HFFc6 (cell line): ENCODE data around the gene CYB5D1. TPM values are rescaled to one million over a fixed set of nuclear protein-coding genes. Genes with fewer than 3 reads are reported as not detected.

Experiments
- DNase-seq: peaks from one replicate; pipeline ENCODE4 v3.0.0-alpha.2; 2018
- H3K27ac Mint-ChIP-seq: 2 replicates; pipeline ENCODE4 v1.8.0; 2020; ENCODE audit warnings: mild to moderate bottlenecking, mixed read lengths
- H3K27me3 Mint-ChIP-seq: 2 replicates; pipeline ENCODE4 v1.8.0; 2021; ENCODE audit warnings: mild to moderate bottlenecking, moderate library complexity, mixed read lengths; ENCODE audit not compliant: insufficient read depth
- H3K36me3 Mint-ChIP-seq: 2 replicates; pipeline ENCODE4 v1.8.0; 2021; ENCODE audit warnings: low read depth, mixed read lengths
- H3K4me1 Mint-ChIP-seq: 2 replicates; pipeline ENCODE4 v1.8.0; 2020; ENCODE audit warnings: low read depth, mixed read lengths
- H3K4me3 Mint-ChIP-seq: 2 replicates; pipeline ENCODE4 v1.8.0; 2020; ENCODE audit warnings: mild to moderate bottlenecking, moderate library complexity, mixed read lengths
- H3K9me3 Mint-ChIP-seq: 2 replicates; pipeline ENCODE4 v1.8.0; 2020; ENCODE audit warnings: mild to moderate bottlenecking, mixed read lengths
- total RNA-seq, 6 experiments: library from RNA; stranded (reverse); fragmentation: NEBNext Ultra II Directional; extraction: Animal tissue kit (Norgen Biotek cat#: 25700); gene quantifications; 2 replicates in 1 of 6; 3 replicates in 5 of 6; pipeline ENCODE4 v1.2.3, GENCODE V29; 2021
- TF ChIP-seq, protein P1 (sequence below): fragments of 200-600 bp; sonication (generic); IDR thresholded peaks from 2 replicates; pipeline ENCODE4 v1.5.0; 2021; ENCODE audit warnings: antibody characterized with exemption, mild to moderate bottlenecking

Gene CYB5D1
- total RNA-seq, 6 experiments from 2014 or later, result 9.3 to 15.3 (median 10.5) TPM

DNA sequence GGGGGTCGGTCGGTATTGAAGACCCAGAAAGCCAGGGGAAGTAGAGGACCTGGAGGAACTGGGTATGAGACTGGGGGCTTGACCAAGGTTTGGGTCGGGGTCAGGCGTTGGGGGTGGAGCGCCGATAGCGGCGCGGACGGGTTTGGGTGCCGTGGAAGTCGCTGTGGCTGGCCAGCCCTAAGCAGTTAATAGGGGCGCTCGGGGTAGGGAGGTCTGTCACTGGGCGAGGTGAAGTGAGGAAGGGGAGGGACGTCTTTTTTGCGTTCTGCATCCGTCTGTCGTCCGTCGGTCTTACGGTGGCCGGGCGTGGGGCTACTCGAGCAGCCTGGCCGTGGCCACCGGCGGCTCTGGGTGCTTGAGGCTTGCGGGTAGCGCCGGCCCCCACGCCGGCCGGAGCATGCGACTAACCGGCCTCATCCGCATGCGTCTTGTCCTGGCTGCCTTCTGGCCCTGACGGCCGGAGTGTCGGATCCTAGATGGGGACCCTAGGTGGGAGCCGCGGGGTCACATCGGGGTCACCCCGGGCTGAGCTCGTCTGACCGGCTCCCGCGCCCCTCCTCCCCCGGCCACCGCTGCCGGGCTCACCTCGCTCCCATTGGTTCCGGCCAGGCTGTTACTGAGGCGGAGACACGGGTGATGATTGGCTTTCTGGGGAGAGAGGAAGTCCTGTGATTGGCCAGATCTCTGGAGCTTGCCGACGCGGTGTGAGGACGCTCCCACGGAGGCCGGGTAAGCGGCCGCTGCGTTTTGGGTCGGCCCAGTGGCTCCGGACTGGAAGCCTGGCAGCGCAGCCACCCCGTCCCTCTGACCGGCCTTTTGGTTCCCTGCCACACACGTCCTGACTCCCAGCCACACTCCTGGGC lies 13.3 kb upstream of the CYB5D1 start:
- Mint-ChIP-seq H3K36me3 (peaks cover 8% of the 10 kb centered on the region; the same call in 1 of the 2 replicates), H3K4me1 (peaks cover 31% of the 10 kb centered on the region), H3K9me3 (no peaks in the 10 kb centered on the region), H3K4me3 (peak overlapping the region; percentile 86), H3K27me3 (peaks cover 8% of the 10 kb centered on the region), H3K27ac (peak overlapping the region; percentile 97)
- TF ChIP-seq, protein P1, sequence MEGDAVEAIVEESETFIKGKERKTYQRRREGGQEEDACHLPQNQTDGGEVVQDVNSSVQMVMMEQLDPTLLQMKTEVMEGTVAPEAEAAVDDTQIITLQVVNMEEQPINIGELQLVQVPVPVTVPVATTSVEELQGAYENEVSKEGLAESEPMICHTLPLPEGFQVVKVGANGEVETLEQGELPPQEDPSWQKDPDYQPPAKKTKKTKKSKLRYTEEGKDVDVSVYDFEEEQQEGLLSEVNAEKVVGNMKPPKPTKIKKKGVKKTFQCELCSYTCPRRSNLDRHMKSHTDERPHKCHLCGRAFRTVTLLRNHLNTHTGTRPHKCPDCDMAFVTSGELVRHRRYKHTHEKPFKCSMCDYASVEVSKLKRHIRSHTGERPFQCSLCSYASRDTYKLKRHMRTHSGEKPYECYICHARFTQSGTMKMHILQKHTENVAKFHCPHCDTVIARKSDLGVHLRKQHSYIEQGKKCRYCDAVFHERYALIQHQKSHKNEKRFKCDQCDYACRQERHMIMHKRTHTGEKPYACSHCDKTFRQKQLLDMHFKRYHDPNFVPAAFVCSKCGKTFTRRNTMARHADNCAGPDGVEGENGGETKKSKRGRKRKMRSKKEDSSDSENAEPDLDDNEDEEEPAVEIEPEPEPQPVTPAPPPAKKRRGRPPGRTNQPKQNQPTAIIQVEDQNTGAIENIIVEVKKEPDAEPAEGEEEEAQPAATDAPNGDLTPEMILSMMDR, result no peak
- peak; percentile 95 for DNase-seq

DNA sequence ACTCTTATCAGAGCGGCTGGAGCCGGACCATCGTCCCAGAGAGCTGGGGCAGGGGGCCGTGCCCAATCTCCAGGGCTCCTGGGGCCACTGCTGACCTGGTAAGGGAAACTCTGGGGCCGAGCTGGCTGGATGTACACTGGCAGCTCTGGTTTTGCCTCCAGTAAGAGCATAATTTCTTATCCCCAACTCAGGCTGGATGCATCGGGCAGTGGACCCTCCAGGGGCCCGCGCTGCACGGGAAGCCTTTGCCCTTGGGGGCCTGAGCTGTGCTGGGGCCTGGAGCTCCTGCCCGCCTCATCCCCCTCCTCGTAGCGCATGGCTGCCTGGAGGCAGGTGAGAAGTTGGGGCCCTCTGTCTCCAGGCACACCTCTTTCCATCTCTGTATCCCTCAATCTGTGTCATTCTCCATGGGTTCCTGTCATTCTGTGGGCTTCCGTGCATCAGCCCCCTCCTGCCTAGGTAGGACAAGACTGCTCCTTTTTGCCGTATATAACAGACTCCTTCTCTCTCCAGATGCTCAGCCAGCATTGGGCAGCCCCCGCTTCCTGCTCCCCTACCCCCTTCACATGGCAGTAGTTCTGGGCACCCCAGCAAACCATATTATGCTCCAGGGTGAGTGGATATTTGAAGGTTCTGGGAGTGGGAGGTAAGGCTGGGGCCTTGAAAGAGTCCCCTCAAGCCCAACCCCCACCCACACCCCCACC lies 12.3 kb upstream of the CYB5D1 start:
- Mint-ChIP-seq H3K27ac (peak overlapping the region; percentile 97), H3K9me3 (no peaks in the 10 kb centered on the region), H3K4me1 (peaks cover 21% of the 10 kb centered on the region), H3K27me3 (peaks cover 8% of the 10 kb centered on the region), H3K36me3 (peaks cover 6% of the 10 kb centered on the region; the same call in 1 of the 2 replicates), H3K4me3 (peak overlapping the region; percentile 86)
- DNase-seq, result no peak
- TF ChIP-seq, protein P1, result no peak

DNA sequence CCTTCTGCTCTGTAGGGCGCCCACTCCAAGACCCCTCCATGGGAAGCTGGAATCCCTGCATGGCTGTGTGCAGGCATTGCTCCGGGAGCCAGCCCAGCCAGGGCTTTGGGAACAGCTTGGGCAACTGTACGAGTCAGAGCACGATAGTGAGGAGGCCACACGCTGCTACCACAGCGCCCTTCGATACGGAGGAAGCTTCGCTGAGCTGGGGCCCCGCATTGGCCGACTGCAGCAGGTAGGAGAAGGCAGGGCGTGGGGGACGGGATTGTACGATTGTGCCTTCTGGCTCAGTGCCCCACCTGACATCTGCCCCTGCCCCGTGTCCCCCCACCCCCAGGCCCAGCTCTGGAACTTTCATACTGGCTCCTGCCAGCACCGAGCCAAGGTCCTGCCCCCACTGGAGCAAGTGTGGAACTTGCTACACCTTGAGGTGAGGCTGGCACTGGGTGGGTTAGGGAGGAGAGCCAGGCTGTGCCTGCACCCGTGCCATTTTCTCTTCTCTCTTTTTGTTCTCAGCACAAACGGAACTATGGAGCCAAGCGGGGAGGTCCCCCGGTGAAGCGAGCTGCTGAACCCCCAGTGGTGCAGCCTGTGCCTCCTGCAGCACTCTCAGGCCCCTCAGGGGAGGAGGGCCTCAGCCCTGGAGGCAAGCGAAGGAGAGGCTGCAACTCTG lies 11.6 kb upstream of the CYB5D1 start:
- Mint-ChIP-seq H3K9me3 (no peaks in the 10 kb centered on the region), H3K36me3 (no peaks in the 10 kb centered on the region), H3K27me3 (peaks cover 8% of the 10 kb centered on the region), H3K4me3 (no peak overlapping the region), H3K4me1 (peaks cover 14% of the 10 kb centered on the region), H3K27ac (peak overlapping the region; percentile 97)
- no peak for DNase-seq
- TF ChIP-seq, protein P1, result no peak

DNA sequence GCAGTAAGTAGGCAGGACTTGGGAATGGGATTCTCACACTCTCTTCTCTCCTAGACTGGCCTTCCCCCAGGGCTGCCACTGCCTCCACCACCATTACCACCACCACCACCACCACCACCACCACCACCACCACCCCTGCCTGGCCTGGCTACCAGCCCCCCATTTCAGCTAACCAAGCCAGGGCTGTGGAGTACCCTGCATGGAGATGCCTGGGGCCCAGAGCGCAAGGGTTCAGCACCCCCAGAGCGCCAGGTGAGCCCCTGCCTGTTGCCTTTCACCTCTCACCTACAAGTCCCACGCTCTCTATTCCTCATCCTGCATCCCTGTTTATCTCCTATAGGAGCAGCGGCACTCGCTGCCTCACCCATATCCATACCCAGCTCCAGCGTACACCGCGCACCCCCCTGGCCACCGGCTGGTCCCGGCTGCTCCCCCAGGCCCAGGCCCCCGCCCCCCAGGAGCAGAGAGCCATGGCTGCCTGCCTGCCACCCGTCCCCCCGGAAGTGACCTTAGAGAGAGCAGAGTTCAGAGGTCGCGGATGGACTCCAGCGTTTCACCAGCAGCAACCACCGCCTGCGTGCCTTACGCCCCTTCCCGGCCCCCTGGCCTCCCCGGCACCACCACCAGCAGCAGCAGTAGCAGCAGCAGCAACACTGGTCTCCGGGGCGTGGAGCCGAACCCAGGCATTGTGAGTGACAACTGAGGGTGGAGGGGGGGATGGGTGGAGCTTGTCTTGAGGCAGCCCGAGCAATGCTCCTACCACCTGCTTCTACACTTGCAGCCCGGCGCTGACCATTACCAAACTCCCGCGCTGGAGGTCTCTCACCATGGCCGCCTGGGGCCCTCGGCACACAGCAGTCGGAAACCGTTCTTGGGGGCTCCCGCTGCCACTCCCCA lies 10.8 kb upstream of the CYB5D1 start:
- peaks cover 9% of the 10 kb centered on the region for H3K4me1 Mint-ChIP-seq
- H3K4me3 Mint-ChIP-seq, result no peak overlapping the region
- DNase-seq, result no peak
- H3K36me3 Mint-ChIP-seq, result peaks cover 3% of the 10 kb centered on the region; the same call in 1 of the 2 replicates
- peaks cover 6% of the 10 kb centered on the region for H3K27me3 Mint-ChIP-seq
- no peaks in the 10 kb centered on the region for H3K9me3 Mint-ChIP-seq
- TF ChIP-seq, protein P1, result no peak
- no peak overlapping the region for H3K27ac Mint-ChIP-seq
